ENCODE results near the gene APOB.

The APOB gene

GRCh38 chr2:21019000-21019677, 24.7 kb downstream of the APOB start:
- no peak for DNase-seq

GRCh38 chr2:21018290-21018689, 25.6 kb downstream of the APOB start:
- DNase-seq: no peak

- DNase-seq: no peak
Measured at GRCh38 chr2:21017748-21018276, 26.1 kb downstream of the APOB start.

GRCh38 chr2:21015281-21015645, 28.6 kb downstream of the APOB start:
- DNase-seq: no peak

- no peak for DNase-seq
Measured at GRCh38 chr2:21014364-21015280, 29.3 kb downstream of the APOB start.

- DNase-seq: no peak
Measured at GRCh38 chr2:21013043-21013816, 30.6 kb downstream of the APOB start.

GRCh38 chr2:21012557-21012937, 31.3 kb downstream of the APOB start:
- DNase-seq: no peak

- DNase-seq: no peak
Measured at GRCh38 chr2:21011876-21012556, 31.9 kb downstream of the APOB start.

- DNase-seq: no peak
Measured at GRCh38 chr2:21011453-21011852, 32.4 kb downstream of the APOB start.

GRCh38 chr2:21010813-21011439, 32.9 kb downstream of the APOB start:
- DNase-seq: no peak

- DNase-seq: no peak
Measured at GRCh38 chr2:21009662-21010225, 34.1 kb downstream of the APOB start.

- no peak for DNase-seq
Measured at GRCh38 chr2:21008790-21009661, 34.8 kb downstream of the APOB start.

GRCh38 chr2:21008014-21008789, 35.7 kb downstream of the APOB start:
- no peak for DNase-seq

- DNase-seq: no peak
Measured at GRCh38 chr2:21007129-21008013, 36.5 kb downstream of the APOB start.

- no peak for DNase-seq
Measured at GRCh38 chr2:21006423-21007128, 37.3 kb downstream of the APOB start.

GRCh38 chr2:21005700-21006422, 38.0 kb downstream of the APOB start:
- no peak for DNase-seq

GRCh38 chr2:21005111-21005699, 38.7 kb downstream of the APOB start:
- DNase-seq: no peak

Data from hematopoietic multipotent progenitor cell treated with erythropoietin and hydrocortisone succinate and interleukin-3 and kit ligand, for 4 days (in vitro differentiated cells).